GM12874 (cell line): ENCODE results near the gene TAP2.

Experiments
- CTCF ChIP-seq: IDR thresholded peaks from 2 replicates; pipeline ENCODE4 v1.5.1; 2011; ENCODE audit warnings: low read depth, mild to moderate bottlenecking, control low read depth, low read length, moderate library complexity; ENCODE audit not compliant: insufficient read depth

TAP2 gene

GRCh38 chr6:32838114-32838958 is at the start of gene TAP2:
Gene TAP2, minus strand, starts transcription at chr6:32838739. Its CDS starts 506 bp downstream, at chr6:32838233.
- peak; percentile 93 for TF ChIP-seq CTCF

- TF ChIP-seq CTCF: no peak
Measured at GRCh38 chr6:32887616-32888015, 49.1 kb upstream of the TAP2 start.

DNA sequence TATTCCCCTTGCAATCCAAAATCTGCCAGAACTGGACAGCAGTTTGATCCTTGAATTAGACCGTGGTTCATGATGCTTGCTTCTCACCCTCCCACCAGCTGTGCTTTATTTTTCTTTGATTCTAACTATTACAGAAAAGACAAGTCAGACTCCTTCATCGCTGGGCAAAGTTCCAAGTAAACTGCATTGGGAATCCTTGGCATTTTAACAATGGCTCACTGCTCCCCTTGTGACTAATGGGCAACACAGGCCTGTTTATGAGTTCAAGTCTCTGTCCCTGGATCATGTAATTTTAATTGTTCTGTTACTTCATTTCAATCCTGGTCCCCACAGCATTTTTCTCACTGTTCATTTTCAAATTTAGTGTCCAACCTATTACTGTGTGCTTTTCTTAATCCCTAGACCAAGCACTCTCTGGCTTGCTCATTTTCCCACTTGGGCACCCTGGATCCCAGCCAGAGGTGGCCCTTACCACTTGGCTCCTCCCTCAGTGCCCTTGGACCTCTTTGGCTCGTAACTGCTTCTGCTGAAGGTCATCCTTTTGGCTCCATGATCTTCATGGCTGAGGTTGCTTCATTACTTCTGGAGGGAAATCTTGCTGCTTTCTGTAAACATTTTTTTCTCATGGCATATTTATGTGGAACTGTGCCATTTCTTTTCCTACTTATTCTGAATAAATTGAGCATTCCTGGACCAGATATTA is 48.3 kb upstream of the TAP2 start:
- no peak for TF ChIP-seq CTCF

GRCh38 chr6:32885698-32886286 is 47.3 kb upstream of the TAP2 start:
- TF ChIP-seq CTCF: peak; percentile 9; the same call in 1 of the 2 replicates

DNA sequence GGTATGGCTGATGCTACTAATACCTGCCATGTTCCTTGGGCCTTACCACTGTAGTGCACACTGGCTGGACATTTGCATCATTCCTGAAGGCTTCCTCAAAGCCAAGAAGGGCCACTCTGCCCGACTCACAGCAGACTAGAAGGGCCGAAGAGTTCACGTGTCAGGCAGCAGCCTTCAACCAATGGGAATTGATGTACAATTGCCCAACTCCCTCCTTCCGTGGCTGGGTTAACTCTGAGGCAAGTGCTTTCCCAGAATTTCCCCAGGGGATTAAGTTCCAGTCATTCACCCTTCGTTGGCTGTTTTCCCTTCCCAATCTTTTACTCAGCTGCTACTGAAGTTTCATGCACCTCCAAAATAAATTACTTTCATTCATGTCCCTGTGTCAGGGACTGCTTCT is 45.2 kb upstream of the TAP2 start:
- no peak for TF ChIP-seq CTCF

- TF ChIP-seq CTCF: no peak
Measured at GRCh38 chr6:32882879-32883250, 44.3 kb upstream of the TAP2 start.

DNA sequence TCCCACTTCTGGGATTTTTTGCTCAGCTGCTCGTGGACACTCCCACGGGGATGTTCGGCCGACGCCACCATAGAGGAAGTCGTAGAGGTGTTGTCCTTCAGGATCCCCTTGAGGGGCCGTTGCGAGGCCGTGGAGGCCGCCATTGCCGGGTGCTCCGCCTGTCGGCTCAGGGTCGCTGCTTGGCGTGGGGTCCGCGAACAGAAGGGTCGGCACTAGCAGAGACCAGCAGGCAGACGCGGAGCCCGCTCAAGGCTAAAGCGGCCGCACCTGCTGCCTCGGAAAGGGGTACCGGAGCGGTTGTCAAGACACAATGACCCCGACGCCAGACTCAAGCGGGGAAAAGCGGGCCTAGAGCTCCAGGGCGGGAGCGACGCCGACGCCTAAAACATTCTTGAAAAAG is 41.2 kb upstream of the TAP2 start:
- TF ChIP-seq CTCF: no peak
